A549 (cell line): ENCODE data around the gene MCM5.

Experiments used
- CEBPB ChIP-seq, 2 experiments: fragments of >200 bp in 1 of 2; sonication (Bioruptor Twin) in 1 of 2; formaldehyde crosslinking in 1 of 2; IDR thresholded peaks; 2 replicates each; pipeline ENCODE4 v1.6.1; 2012 to 2016
- CHD2 ChIP-seq: fragments of 150-350 bp; IDR thresholded peaks from 2 replicates; pipeline ENCODE4 v1.6.1; 2014; ENCODE audit warnings: low read length; ENCODE audit not compliant: partially characterized antibody
- CTCF ChIP-seq: fragments of >200 bp; sonication (Bioruptor Twin); formaldehyde crosslinking; IDR thresholded peaks from 3 replicates; pipeline ENCODE4 v1.5.1; 2016
- JUN ChIP-seq, 2 experiments: fragments of >200 bp; sonication (Bioruptor Twin); formaldehyde crosslinking; IDR thresholded peaks; 2 replicates in 1 of 2; 3 replicates in 1 of 2; pipeline ENCODE4 v1.6.1; 2016 to 2017
- MAFK ChIP-seq: fragments of 450-650 bp; IDR thresholded peaks from 2 replicates; pipeline ENCODE4 v1.6.1; 2014; ENCODE audit not compliant: partially characterized antibody
- REST ChIP-seq: fragments of 200-600 bp; sonication (generic); IDR thresholded peaks from 2 replicates; pipeline ENCODE4 v1.6.1; 2016; ENCODE audit warnings: antibody characterized with exemption, mild to moderate bottlenecking, moderate library complexity
- RNF2 ChIP-seq: fragments of 200-600 bp; sonication (generic); IDR thresholded peaks from 2 replicates; pipeline ENCODE4 v1.6.1; 2016; ENCODE audit warnings: low read depth, mild to moderate bottlenecking, antibody characterized with exemption, moderate library complexity, borderline replicate concordance

GRCh38 chr22:35421121-35421520 is 21.2 kb downstream of the MCM5 start:
- TF ChIP-seq CTCF (no peak), CEBPB (IDR thresholded peaks at IDR 0.05) (no peak), CHD2 (no peak), REST (no peak), RNF2 (no peak), MAFK (no peak), JUN (IDR thresholded peaks at IDR 0.05) (no peak)
